GM21717 (cell line): ENCODE data around the gene TMEM266.

Source experiments
- ATAC-seq: cut with Tn5 transposase; IDR thresholded peaks from one replicate; pipeline ENCODE4 v1.9.1; 2021; ENCODE audit warnings: mild to moderate bottlenecking, moderate library complexity; ENCODE audit not compliant: unreplicated experiment

Gene TMEM266

GRCh38 chr15:76065793-76066192 is 6.0 kb downstream of the TMEM266 start:
- ATAC-seq, result no peak

DNA sequence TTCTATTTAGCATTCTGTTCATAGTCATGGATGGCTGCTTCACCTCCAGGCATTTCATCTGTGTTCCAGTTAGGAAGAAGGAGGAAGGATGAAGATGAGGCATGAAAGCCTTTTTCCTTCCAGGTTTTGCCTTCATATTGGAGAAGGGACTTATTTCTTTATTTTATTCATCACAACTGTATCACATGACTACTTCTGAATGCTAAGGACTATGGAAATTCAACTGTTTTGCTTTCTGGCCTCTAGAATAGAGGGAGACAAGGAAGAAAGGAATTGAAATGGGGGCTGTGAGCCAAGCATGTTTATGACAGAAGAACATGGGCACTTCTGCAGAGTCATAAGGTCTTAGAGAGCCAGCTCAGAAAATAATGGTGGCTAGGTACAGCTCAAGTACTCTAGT is 10.4 kb downstream of the TMEM266 start:
- no peak for ATAC-seq

DNA sequence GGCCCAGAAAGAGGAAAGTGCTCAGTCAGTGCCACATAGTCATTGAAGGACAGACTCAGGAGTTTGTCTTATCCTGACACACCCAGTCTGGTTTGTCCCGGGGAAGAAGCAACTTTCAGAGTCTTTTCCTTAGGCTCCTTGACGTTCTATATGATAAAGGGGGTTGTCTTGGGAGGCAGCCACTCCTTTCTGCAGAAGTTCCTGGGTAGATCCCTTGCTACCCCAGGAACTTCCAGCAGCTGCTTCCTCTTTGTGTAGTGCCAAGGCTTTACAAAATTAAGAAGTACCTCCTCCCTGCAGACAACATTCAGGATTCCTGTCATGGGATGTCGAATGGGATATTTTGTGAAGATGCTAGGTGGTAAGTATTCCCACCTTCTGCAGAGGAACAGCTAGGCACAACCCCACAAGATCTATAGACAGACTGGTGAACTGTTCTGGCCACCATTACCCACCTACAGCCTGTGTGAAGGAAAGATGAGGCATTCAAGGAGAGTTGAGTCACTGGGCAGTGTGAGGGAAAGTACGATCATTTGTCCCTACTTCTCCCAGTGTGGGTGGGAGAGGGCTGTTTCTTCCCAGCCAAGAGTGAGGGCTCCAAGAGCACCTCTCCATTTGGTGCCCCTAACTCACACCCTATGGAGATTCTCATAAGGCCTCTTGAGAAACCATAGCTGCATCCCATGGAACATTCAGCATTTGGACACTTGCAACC is 11.3 kb downstream of the TMEM266 start:
- ATAC-seq, result no peak

DNA sequence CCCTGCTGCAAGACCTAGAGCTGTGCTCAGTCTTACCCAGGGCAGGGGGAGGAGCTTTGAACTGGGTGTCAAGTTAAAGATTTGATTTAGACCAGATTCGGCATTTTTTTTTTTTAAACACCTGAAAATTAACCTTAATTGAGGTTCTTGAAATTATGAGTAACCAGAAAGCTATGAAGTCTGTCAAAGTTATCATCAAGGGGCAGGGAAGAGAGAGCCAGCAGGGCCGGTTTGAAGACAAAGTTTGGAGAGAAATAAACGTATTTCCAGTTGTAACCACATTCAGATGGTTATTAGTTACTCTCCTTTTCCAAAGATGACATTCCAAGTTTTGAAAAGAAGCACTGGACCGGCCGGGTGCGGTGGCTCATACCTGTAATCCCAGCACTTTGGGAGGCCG is 12.0 kb downstream of the TMEM266 start:
- no peak for ATAC-seq

DNA sequence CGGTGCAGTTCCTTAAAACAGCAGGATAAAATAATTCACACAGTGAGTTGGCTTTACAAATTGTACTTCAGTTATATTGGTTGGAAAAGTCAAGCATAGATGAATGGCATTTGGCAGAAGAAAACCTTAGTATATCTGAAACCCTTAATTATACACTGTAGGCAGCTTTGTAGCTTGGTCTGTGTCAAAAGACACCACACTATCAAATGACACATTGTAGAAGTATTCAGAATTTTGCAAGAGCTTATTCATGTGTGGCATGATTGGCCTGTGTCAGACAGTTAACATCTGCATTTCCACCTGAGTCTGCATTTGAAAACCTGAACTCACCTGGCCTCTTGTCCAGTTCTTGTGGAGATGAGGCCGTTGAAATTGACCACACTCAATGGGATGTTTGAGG is 13.8 kb downstream of the TMEM266 start:
- ATAC-seq, result no peak

DNA sequence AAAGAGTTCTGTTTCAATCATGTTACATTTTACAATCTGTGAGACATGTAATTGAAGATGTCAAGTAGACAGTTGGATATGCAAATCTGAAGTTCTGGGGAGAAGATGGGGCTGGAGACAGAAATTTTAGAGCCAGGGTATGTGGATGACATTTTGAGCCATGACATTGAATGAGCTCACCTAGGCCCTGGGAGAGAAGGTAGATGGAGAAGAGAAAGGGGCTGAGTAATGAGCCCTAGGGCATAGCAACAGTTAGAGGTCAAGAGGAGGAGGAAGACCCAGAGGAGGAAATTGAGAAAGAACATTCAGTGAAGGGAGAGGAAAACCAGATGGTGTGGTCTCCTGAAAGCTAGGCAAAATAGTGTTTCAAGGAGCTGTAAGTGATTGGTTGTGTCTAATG is 15.3 kb downstream of the TMEM266 start:
- no peak for ATAC-seq

DNA sequence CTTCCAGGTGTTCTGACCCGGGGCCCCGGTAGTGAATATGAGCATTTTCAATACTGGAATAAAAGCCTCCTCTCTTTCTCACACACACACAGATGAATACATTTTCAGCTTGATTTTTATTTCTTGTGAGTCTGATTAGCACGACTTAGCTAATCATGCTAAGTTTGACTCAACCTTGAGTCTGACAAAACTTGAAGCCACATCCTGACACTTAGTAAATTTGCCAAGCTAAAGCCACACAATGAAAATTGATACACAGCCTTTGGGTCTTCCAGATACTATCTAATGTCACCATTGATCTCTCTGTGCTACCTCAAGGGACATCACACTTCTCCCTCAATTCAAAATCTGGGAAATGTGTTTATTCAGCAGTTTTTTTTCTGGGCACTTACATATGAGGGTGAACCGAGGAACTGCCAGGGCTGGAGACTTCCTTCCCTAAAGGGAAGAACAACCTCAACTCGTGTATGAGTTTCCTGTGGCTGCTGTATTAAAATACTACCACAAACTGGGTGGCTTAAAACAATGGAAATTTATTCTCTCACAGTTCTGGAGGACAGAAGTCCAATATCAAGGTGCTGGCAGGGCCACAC is 18.6 kb downstream of the TMEM266 start:
- no peak for ATAC-seq

DNA sequence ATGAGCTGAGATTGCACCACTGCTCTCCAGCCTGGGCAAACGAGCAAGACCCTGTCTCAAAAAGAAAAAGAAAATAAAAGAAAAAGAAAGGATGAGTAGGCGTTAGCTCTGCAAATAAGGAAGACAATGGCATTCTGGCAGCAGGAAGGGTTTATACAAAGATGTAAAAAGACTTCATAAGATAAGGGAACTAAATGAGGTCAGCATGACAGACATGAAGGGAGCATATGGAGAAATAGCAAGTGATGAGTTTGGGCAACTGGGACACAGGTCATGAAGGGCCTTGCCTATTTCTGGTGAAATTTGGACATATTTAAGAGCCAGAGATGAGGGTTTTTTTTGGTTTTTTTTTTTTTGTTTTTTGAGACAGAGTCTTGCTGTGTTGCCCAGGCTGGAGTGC is 24.5 kb downstream of the TMEM266 start:
- ATAC-seq, result no peak

GRCh38 chr15:76098685-76099084 is 38.9 kb downstream of the TMEM266 start:
- ATAC-seq, result no peak

DNA sequence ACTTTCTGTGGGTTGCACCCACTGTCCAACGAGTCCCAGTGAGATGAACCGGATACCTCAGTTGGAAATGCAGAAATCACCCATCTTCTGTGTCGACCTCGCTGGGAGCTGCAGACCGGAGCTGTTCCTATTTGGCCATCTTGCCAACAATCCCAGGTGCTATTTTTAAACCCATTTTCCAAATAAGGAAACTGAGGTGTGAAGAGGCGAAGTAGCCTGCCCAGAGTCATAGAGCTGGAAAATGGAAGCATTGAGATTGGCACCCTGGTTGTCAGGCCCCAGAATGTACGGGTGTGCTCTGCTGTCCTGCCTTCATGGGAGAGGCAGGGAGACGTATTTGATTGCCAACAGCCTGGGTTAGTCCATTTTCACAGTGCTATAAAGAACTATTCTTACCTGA is 39.6 kb downstream of the TMEM266 start:
- no peak for ATAC-seq

DNA sequence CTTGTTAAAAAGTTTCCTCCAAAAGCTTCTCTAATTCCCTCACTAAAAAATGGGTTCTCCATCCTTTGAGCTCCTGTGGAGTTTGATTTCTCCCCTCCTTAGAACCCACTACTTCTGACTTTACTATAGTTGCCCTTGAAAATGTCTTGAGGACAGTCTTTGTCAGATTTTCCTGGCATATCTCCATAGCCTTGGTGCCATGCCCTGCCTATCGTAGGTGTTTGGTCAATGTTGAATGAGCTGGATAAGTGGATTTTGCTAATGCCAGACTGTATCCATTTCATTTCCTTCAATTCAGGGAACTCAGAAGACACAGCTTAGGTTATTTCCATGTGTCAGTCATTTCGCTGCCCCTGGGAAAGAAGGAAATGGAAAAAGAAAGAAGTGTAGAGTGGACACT is 40.6 kb downstream of the TMEM266 start:
- no peak for ATAC-seq

DNA sequence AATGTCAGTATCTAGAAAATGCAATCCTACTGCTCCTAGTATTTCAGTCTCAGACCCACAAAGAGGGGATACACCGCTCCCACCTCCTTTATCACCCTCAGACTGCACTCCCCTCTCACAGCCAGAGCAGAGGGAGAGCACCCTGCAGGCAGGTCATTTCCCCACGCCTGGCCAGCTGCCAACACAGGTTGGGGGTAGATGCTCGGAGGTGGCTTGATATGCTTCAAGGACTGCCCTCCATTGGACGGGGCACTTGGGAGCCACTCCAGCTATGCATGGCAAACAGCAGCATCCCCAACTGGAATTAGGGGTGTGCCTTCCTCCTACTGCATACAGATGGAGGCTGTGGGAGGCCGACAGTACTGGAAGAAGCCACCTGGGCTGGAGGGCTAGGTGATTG is 41.9 kb downstream of the TMEM266 start:
- no peak for ATAC-seq

DNA sequence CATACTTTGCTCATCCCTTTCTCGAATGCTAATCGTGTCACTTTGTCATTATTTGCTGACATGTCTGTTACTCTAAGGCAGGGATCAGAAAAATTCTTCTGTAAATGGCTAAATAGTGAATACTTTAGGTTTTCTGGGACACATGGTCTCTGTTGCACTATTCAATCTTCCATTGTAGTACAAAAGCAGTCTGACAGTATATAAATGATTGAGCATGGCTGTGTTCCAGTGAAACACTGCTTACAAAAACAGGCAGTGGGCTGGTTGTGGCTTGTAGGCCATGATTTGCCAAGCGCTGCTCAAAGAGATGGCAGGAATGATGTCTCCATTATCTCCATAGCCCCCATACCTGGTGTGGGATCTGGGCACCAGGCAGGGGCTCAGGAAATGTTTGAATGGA is 45.6 kb downstream of the TMEM266 start:
- ATAC-seq, result no peak

DNA sequence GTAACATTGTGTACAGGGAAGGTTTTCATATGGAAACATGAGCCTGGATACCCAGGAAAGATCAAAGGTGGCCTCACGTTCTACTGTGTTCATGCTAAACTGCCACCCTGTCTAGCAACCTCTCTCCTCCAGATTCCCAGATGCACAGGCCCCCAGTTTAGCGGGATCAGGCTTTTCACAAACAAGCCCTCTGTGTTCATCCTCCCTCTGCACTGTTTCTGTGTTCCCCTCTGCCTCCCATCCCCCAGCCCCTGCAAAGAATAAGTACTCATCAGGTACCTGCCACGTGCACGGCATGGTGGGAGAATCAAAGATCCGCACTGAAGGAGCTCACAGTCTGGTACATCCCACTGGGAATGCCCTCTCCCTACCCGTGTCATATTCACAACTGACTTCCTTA is 46.1 kb downstream of the TMEM266 start:
- no peak for ATAC-seq

DNA sequence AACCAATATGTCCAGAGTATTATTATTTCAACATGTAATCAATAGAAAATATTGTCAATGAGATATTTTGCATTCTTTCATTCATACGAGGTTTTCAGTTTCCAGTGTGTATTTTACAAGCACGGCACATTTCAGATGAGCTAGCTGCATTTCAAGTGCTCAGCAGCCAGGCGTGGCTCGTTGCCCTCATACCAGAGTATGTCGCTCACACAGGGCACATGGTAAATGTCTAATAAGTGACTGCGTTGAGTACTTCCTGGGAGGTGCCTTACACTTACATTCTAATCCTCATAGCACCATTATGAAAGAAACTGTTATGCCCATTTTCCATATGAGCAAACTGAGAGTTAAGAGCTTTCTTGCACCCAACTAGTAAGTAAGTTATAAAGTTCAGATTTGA is 47.4 kb downstream of the TMEM266 start:
- no peak for ATAC-seq

- ATAC-seq, result no peak
Observed at GRCh38 chr15:76108021-76108723, 48.4 kb downstream of the TMEM266 start.

GRCh38 chr15:76109046-76109445 is 49.3 kb downstream of the TMEM266 start:
- no peak for ATAC-seq

GRCh38 chr15:76114561-76114960 is 54.8 kb downstream of the TMEM266 start:
- ATAC-seq, result no peak

GRCh38 chr15:76116138-76116885 is 56.5 kb downstream of the TMEM266 start:
- no peak for ATAC-seq

- ATAC-seq, result no peak
Observed at GRCh38 chr15:76117181-76117580, 57.4 kb downstream of the TMEM266 start.

DNA sequence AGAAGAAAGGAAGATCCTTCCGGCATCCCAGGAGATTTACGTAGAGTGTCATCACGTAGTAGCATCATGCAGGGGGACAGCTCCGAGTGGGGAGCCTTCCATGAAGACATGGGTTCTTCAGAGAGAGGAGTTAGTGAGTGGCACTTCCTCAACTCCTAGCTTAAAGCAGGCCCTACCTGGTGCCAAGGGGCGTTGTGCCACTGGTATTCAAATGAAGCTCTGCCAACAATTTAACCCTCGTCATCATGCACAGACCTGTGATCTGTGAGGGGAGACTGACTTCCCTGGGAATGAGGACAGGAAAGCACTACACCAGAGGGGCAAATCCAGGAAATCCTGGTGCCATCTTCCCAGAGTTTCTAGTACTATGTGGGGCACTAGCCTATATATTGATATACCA is 59.0 kb downstream of the TMEM266 start:
- ATAC-seq, result no peak

DNA sequence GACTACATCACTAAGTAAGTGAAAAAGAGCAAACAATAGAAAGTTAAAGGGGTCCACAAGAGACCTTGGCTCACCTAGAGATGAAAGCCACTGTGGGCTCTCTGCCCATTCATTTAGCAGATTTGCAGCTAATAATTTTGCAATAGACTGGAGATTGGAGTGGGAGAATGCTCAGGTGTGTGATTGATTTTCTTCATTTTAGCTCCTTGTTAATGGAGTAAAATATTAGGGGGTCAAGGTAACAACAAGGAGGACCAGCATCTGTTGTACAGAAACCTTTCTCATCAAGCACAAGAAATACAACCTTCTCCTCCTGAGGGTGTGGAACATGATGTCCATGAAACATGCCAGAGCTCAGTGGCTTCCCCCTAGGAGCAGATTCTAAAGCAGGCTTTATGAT is 63.2 kb downstream of the TMEM266 start:
- ATAC-seq, result no peak
